K562 (cell line): ENCODE results near the gene GAD1. TPM values are rescaled to one million over a fixed set of nuclear protein-coding genes. Genes with fewer than 3 reads are reported as not detected.
A peak's percentile ranks its signal among the peaks of the same experiment; 100 is the strongest.

Experiments used
- KDM5B ChIP-seq: fragments of 200-600 bp; sonication (generic); IDR thresholded peaks from 2 replicates; pipeline ENCODE4 v1.6.1; 2012; ENCODE audit warnings: low read depth, mild to moderate bottlenecking, moderate library complexity, low read length, control low read depth, inconsistent platforms; ENCODE audit not compliant: insufficient replicate concordance
- NUFIP1 ChIP-seq: fragments of 450-650 bp; IDR thresholded peaks from 2 replicates; pipeline ENCODE4 v1.6.1; 2018; ENCODE audit not compliant: partially characterized antibody
- ZNF76 ChIP-seq: fragments of 250-450 bp; sonication (Bioruptor Pico); IDR thresholded peaks from 2 replicates; pipeline ENCODE4 v1.4.0; 2020; ENCODE audit warnings: mild to moderate bottlenecking, moderate library complexity, borderline replicate concordance
- polyA plus RNA-seq, 8 experiments: library from polyadenylated mRNA; depleted of rRNA in 4 of 8; stranded (reverse) in 5 of 8; unstranded in 3 of 8; fragments of >200 nt; fragmentation: Nextera tagmentation in 2 of 8; fragmentation: Illumina TruSeq in 1 of 8; extraction: Ambion mirVana in 2 of 8; extraction: Trizol in 1 of 8; gene quantifications; 2 replicates each; pipeline versions ENCODE4 v1.2.1 to v1.2.3, GENCODE V29; 2011 to 2014; ENCODE audit warnings: inconsistent platforms in 1 of 8, missing spikeins in 1 of 8
- total RNA-seq, 7 experiments: library from RNA; depleted of rRNA in 6 of 7; stranded (reverse); fragments of >200 nt in 6 of 7; fragmentation: Illumina TruSeq in 2 of 7; extraction: Trizol in 2 of 7; gene quantifications; 2 replicates each; pipeline versions ENCODE4 v1.2.1 to v1.2.3, GENCODE V29; 2011 to 2021; ENCODE audit warnings: low replicate concordance in 1 of 7
- TF ChIP-seq, protein P1 (sequence below), 2 experiments: fragments of 450-650 bp in 1 of 2; sonication (generic) in 1 of 2; formaldehyde crosslinking in 1 of 2; IDR thresholded peaks; 2 replicates each; pipeline versions ENCODE4 v1.7.1 to v1.9.0; 2016 to 2022; ENCODE audit warnings: inconsistent platforms in 1 of 2, mild to moderate bottlenecking in 1 of 2, missing genetic modification reagents in 1 of 2
- TF ChIP-seq, protein P2 (sequence below): sonication (generic); formaldehyde crosslinking; IDR thresholded peaks from 2 replicates; pipeline ENCODE4 v1.8.0; 2023; ENCODE audit warnings: missing genetic modification reagents, mild to moderate bottlenecking, borderline replicate concordance

Gene GAD1
- total and polyA plus RNA-seq, 9 of the 15 experiments (the other 6 are each of a cell fraction or from before 2014, with no cell fraction given), result 2.7 to 29.1 (median 15.7) TPM

DNA sequence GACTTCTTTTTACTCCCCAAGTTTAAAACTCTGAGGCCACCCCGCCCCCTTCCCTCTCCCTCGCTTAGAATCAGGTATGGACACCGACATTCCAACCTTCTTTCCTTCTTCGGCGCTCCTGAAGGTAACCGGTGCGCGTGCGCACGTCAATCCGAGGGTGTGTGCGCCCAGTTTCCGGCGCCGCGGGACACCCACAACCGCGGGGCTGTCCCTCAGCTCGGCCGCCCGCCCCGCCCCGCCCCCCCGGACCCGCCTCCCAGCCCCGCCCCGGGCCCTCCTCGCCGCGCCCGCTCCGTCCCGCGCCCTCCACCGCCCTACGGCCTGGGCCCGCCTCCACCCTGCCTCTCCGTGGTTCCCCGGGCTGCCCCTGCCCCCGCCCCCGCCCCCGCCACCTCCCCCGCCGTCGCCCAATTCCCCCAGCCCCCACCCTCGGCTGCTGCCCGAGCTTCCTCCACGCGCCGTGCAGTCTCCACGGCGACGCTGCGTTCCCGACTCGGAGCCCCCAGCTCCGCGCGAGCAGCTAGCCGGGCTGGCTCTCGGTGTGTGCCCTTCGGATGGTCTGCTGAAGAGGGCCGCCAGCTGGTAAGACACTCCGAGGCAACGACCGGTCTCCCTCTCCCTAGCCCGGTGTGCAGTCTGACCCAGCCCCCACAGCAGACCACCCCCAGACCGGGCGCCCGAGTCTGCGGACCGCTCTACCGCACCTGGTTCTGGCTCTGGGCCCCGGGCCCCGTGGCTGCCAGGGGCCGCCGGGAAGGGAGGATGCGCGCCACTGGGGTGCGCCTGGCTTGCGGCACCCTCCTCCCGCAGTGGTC lies 45.9 kb upstream of the GAD1 start (continued):
- TF ChIP-seq, protein P1, sequence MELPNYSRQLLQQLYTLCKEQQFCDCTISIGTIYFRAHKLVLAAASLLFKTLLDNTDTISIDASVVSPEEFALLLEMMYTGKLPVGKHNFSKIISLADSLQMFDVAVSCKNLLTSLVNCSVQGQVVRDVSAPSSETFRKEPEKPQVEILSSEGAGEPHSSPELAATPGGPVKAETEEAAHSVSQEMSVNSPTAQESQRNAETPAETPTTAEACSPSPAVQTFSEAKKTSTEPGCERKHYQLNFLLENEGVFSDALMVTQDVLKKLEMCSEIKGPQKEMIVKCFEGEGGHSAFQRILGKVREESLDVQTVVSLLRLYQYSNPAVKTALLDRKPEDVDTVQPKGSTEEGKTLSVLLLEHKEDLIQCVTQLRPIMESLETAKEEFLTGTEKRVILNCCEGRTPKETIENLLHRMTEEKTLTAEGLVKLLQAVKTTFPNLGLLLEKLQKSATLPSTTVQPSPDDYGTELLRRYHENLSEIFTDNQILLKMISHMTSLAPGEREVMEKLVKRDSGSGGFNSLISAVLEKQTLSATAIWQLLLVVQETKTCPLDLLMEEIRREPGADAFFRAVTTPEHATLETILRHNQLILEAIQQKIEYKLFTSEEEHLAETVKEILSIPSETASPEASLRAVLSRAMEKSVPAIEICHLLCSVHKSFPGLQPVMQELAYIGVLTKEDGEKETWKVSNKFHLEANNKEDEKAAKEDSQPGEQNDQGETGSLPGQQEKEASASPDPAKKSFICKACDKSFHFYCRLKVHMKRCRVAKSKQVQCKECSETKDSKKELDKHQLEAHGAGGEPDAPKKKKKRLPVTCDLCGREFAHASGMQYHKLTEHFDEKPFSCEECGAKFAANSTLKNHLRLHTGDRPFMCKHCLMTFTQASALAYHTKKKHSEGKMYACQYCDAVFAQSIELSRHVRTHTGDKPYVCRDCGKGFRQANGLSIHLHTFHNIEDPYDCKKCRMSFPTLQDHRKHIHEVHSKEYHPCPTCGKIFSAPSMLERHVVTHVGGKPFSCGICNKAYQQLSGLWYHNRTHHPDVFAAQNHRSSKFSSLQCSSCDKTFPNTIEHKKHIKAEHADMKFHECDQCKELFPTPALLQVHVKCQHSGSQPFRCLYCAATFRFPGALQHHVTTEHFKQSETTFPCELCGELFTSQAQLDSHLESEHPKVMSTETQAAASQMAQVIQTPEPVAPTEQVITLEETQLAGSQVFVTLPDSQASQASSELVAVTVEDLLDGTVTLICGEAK (IDR thresholded peaks at IDR 0.05), result no peak
- TF ChIP-seq, protein P1 (CRISPR knock-in tag; IDR thresholded peaks at IDR 0.05), result peak; percentile 24; the same call in 1 of the 2 replicates
- TF ChIP-seq, protein P2, sequence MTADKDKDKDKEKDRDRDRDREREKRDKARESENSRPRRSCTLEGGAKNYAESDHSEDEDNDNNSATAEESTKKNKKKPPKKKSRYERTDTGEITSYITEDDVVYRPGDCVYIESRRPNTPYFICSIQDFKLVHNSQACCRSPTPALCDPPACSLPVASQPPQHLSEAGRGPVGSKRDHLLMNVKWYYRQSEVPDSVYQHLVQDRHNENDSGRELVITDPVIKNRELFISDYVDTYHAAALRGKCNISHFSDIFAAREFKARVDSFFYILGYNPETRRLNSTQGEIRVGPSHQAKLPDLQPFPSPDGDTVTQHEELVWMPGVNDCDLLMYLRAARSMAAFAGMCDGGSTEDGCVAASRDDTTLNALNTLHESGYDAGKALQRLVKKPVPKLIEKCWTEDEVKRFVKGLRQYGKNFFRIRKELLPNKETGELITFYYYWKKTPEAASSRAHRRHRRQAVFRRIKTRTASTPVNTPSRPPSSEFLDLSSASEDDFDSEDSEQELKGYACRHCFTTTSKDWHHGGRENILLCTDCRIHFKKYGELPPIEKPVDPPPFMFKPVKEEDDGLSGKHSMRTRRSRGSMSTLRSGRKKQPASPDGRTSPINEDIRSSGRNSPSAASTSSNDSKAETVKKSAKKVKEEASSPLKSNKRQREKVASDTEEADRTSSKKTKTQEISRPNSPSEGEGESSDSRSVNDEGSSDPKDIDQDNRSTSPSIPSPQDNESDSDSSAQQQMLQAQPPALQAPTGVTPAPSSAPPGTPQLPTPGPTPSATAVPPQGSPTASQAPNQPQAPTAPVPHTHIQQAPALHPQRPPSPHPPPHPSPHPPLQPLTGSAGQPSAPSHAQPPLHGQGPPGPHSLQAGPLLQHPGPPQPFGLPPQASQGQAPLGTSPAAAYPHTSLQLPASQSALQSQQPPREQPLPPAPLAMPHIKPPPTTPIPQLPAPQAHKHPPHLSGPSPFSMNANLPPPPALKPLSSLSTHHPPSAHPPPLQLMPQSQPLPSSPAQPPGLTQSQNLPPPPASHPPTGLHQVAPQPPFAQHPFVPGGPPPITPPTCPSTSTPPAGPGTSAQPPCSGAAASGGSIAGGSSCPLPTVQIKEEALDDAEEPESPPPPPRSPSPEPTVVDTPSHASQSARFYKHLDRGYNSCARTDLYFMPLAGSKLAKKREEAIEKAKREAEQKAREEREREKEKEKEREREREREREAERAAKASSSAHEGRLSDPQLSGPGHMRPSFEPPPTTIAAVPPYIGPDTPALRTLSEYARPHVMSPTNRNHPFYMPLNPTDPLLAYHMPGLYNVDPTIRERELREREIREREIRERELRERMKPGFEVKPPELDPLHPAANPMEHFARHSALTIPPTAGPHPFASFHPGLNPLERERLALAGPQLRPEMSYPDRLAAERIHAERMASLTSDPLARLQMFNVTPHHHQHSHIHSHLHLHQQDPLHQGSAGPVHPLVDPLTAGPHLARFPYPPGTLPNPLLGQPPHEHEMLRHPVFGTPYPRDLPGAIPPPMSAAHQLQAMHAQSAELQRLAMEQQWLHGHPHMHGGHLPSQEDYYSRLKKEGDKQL (CRISPR knock-in tag), result peak; percentile 36; the same call in 1 of the 2 replicates
- TF ChIP-seq NUFIP1 (no peak), ZNF76 (CRISPR knock-in tag) (peak; percentile 52; the same call in 1 of the 2 replicates), KDM5B (peak; percentile 65)
